Testis (tissue), 3 donors: ENCODE data around the gene SYNE2. TPM values are rescaled to one million over a fixed set of nuclear protein-coding genes. Genes with fewer than 3 reads are reported as not detected.

ENCODE experiments used
- DNase-seq: peaks from one replicate; pipeline ENCODE4 v3.0.0-alpha.2; 2019
- H3K27ac ChIP-seq, 2 donors: fragments of 200-600 bp; sonication (generic); one replicate each; pipeline ENCODE4 v1.5.1; 2019
- H3K27me3 ChIP-seq: fragments of 200-600 bp; sonication (generic); one replicate; pipeline ENCODE4 v1.5.1; 2019
- H3K36me3 ChIP-seq: fragments of 200-600 bp; sonication (generic); one replicate; pipeline ENCODE4 v1.5.1; 2017; ENCODE audit warnings: low read depth; ENCODE audit errors: missing control alignments
- H3K4me1 ChIP-seq: fragments of 200-600 bp; sonication (generic); one replicate; pipeline ENCODE4 v1.5.1; 2019
- H3K4me3 ChIP-seq, 2 donors: fragments of 200-600 bp; sonication (generic); one replicate each; pipeline ENCODE4 v1.5.1; 2017 to 2019
- H3K9me3 ChIP-seq: fragments of 200-600 bp; sonication (generic); one replicate; pipeline ENCODE4 v1.5.1; 2017
- CTCF ChIP-seq, 3 experiments: fragments of 450-650 bp in 2 of 3; fragments of 200-600 bp in 1 of 3; sonication (generic) in 1 of 3; IDR thresholded peaks; one replicate each; pipeline ENCODE4 v1.5.1; 2016 to 2019; ENCODE audit warnings: antibody characterized with exemption in 3 of 3, mild to moderate bottlenecking in 2 of 3, moderate library complexity in 1 of 3
- POLR2A ChIP-seq: fragments of 450-650 bp; IDR thresholded peaks from one replicate; pipeline ENCODE4 v1.6.1; 2017; ENCODE audit warnings: antibody characterized with exemption, mild to moderate bottlenecking, moderate library complexity
- WGBS, 2 donors: methylation state at CpG; one replicate each; pipeline ENCODE4 v1.1.5; 2018; 5-methylcytosine and 5-hydroxymethylcytosine counted together
- intact Hi-C: fragments of 100-400 bp; cut with DNase I; formaldehyde crosslinking; loops from one replicate; pipeline ENCODE4 v1.15.1; 2023; ENCODE audit warnings: low total_unique reads
- polyA plus RNA-seq: library from polyadenylated mRNA; stranded (reverse); fragments of 350-450 nt; fragmentation: Illumina TruSeq; extraction: RNeasy Lipid Tissue Mini Kit (QIAGEN cat#74804); gene quantifications from one replicate; pipeline ENCODE4 v1.2.3, GENCODE V29; 2014; ENCODE audit warnings: low read depth, low replicate concordance; ENCODE audit not compliant: insufficient read depth
- total RNA-seq, 2 donors: library from RNA; depleted of rRNA; stranded (reverse); fragments of >200 nt; gene quantifications; one replicate each; pipeline ENCODE4 v1.2.3, GENCODE V29; 2016

The SYNE2 gene
- total and polyA plus RNA-seq, 3 donors from 2014 or later, result 74.6 to 519 (median 511) TPM

GRCh38 chr14:63887899-63888298 is 35.1 kb downstream of the SYNE2 start:
- Histone ChIP-seq H3K4me1 (peaks cover 25% of the 10 kb centered on the region), H3K27me3 (no peaks in the 10 kb centered on the region), H3K9me3 (no peaks in the 10 kb centered on the region), H3K27ac (no peak overlapping the region), H3K4me3 (no peak overlapping the region), H3K36me3 (no peaks in the 10 kb centered on the region)
- TF ChIP-seq CTCF (IDR thresholded peaks at IDR 0.05) (no peak), POLR2A (no peak)
- intact Hi-C loops, result no loop called here
- WGBS, 2 donors, result 94 to 97% methylated on average over 7 of the region's 7 CpGs
- DNase-seq, result no peak

DNA sequence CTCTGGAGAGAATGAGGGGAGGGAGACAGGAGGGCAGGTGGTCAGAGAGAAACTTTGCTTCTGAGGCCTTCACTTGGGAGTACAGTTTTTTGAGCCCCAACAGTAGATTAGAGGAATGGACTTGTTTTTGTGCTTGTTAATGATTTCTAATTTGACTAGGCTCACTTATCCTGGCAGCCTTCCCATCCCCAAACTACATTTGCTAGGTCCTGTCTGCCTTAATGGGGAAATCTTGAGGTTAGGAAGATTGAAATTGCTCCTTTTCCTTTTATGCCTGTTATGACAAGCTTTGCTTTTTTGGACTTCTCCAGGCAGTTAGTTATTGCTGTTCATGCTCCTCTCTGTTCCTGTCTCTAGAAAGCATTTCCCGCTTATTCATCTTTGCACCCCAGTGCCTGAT is 37.7 kb downstream of the SYNE2 start:
- intact Hi-C loops, result no loop called here
- Histone ChIP-seq H3K4me1 (peaks cover 45% of the 10 kb centered on the region), H3K27me3 (no peaks in the 10 kb centered on the region), H3K4me3 (no peak overlapping the region), H3K27ac (peak overlapping the region in 1 of 2 donors; percentile 83), H3K36me3 (no peaks in the 10 kb centered on the region), H3K9me3 (no peaks in the 10 kb centered on the region)
- no peak for DNase-seq
- 76 to 82% methylated on average over 1 of the region's 1 CpG for WGBS, 2 donors
- no peak for TF ChIP-seq POLR2A
- no peak for TF ChIP-seq CTCF (IDR thresholded peaks at IDR 0.05)

- Histone ChIP-seq H3K36me3 (no peaks in the 10 kb centered on the region), H3K4me3 (no peak overlapping the region), H3K27me3 (no peaks in the 10 kb centered on the region), H3K4me1 (peaks cover 52% of the 10 kb centered on the region), H3K27ac (peak overlapping the region; percentile 60 to 83), H3K9me3 (no peaks in the 10 kb centered on the region)
- DNase-seq, result peak; percentile 63
- 34 to 45% methylated on average over 10 of the region's 10 CpGs for WGBS, 2 donors
- no peak for TF ChIP-seq POLR2A
- intact Hi-C loops, result no loop called here
Observed at GRCh38 chr14:63891148-63891975, 38.6 kb downstream of the SYNE2 start.

- WGBS, 2 donors, result 22 to 32% methylated on average over 2 of the region's 2 CpGs
- no peak overlapping the region for H3K4me3 ChIP-seq
- no peaks in the 10 kb centered on the region for H3K36me3 ChIP-seq
- no peak for TF ChIP-seq CTCF (IDR thresholded peaks at IDR 0.05)
- TF ChIP-seq POLR2A, result no peak
- H3K27ac ChIP-seq, result peak overlapping the region; percentile 60 to 83
- peaks cover 61% of the 10 kb centered on the region for H3K4me1 ChIP-seq
- intact Hi-C loops, result no loop called here
- no peaks in the 10 kb centered on the region for H3K9me3 ChIP-seq
- no peaks in the 10 kb centered on the region for H3K27me3 ChIP-seq
- no peak for DNase-seq
Observed at GRCh38 chr14:63892265-63892664, 39.5 kb downstream of the SYNE2 start.

GRCh38 chr14:63893701-63894458 is 41.1 kb downstream of the SYNE2 start:
- Histone ChIP-seq H3K4me3 (no peak overlapping the region), H3K36me3 (no peaks in the 10 kb centered on the region), H3K9me3 (no peaks in the 10 kb centered on the region), H3K27ac (peak overlapping the region; percentile 81 to 83), H3K27me3 (no peaks in the 10 kb centered on the region), H3K4me1 (peaks cover 72% of the 10 kb centered on the region)
- peak; percentile 78 for DNase-seq
- TF ChIP-seq POLR2A (no peak), CTCF (IDR thresholded peaks at IDR 0.05) (no peak)
- intact Hi-C loops, result no loop called here
- 25 to 26% methylated on average over 5 of the region's 5 CpGs for WGBS, 2 donors
